ENCODE results near the gene JOSD1.

JOSD1 gene

DNA sequence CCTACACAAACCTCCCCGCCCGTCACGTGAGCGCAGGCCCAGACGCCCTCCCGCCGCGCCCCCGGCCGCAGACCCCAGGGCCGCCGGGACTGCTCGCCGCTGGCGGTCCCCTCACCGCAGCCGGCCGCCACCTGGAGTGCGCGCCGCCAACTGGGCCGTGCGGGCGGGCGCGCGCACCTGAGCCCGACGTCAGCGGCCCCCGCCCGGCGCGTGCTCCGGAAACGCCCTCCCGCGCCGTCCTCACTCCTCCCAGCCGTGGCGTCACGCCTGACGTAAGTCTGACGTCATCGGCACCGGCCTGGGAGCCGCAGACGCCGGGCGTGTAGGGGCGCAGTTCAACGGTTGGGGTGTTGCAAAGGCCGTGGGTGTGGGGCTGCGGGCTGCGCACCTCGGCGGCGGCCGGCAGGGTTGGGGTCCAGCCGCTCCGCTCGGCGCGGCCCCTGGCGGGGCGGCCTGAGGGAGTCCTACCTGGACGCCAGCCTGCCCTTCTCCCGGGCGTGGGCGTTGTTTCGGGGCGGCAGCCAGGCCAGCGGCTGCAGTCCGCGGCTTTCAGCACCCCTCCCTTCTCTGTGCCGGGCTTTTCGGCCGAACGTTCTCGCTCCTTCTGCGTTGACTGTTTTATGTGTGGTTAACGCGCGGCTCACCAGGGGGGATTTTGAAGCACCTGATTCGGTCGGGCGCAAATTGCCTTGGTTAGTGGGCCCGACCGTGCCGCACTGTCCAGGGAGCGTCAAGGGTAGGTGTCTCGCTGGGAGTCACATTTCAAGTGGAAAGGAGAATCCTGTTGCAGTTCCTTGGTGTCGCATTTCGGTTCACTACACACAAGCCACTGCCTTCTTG, at the start of gene JOSD1:
TSS of gene JOSD1 (minus strand) at position 155 of the 840 bp plus-strand sequence. CDS start 956 bp downstream, outside the sequence.
- CTCF ChIA-PET, result no interaction called here
- POLR2A ChIA-PET, result interaction anchor here (1.5 to 4.4 kb wide), 3 partner anchors 12 to 618 kb away, joined by 7 to 65 read pairs (median 7); partner anchors contain the start of genes RPL3 and TOMM22
- no peak for TF ChIP-seq ELF4 (IDR thresholded peaks at IDR 0.05)
- no peak for TF ChIP-seq PKNOX1 (IDR thresholded peaks at IDR 0.05)
- no peak for TF ChIP-seq BHLHE40 (IDR thresholded peaks at IDR 0.05; ENCODE audit: borderline replicate concordance)
- TF ChIP-seq FOXK2 (IDR thresholded peaks at IDR 0.05), result no peak
- TF ChIP-seq SP1 (IDR thresholded peaks at IDR 0.05), result no peak
- peak; percentile 85; the same call in 1 of the 2 replicates for TF ChIP-seq ARNT (IDR thresholded peaks at IDR 0.05)
- peak; percentile 82 for TF ChIP-seq L3MBTL2 (conservative IDR thresholded peaks at IDR 0.05)
- TF ChIP-seq CTBP1 (IDR thresholded peaks at IDR 0.05; ENCODE audit: borderline replicate concordance), result peak; percentile 90
- no peak; the same call in 1 of the 2 replicates for TF ChIP-seq FOXM1 (IDR thresholded peaks at IDR 0.05; ENCODE audit: borderline replicate concordance)
- peak; percentile 87; the same call in 1 of the 2 replicates for TF ChIP-seq LEF1 (IDR thresholded peaks at IDR 0.05; ENCODE audit: borderline replicate concordance)
- no peak for TF ChIP-seq ZNF384 (IDR thresholded peaks at IDR 0.05)
- TF ChIP-seq SUZ12 (IDR thresholded peaks at IDR 0.05), result no peak
- peak; percentile 89 for TF ChIP-seq TARDBP (IDR thresholded peaks at IDR 0.05)
- TF ChIP-seq HDGF (IDR thresholded peaks at IDR 0.05; ENCODE audit: borderline replicate concordance), result no peak
- DNase-seq (ENCODE audit: extremely low spot score), result peak; percentile 93

GRCh38 chr22:38750104-38750503, 49.4 kb upstream of the JOSD1 start:
- POLR2A ChIA-PET, result no interaction called here
- TF ChIP-seq NFRKB (IDR thresholded peaks at IDR 0.05) (no peak), L3MBTL2 (conservative IDR thresholded peaks at IDR 0.05) (no peak), TARDBP (IDR thresholded peaks at IDR 0.05) (no peak), CTBP1 (IDR thresholded peaks at IDR 0.05; ENCODE audit: borderline replicate concordance) (no peak), FOXK2 (IDR thresholded peaks at IDR 0.05) (no peak), BHLHE40 (IDR thresholded peaks at IDR 0.05; ENCODE audit: borderline replicate concordance) (no peak), FOXA1 (IDR thresholded peaks at IDR 0.05) (no peak), ELF4 (IDR thresholded peaks at IDR 0.05) (no peak), SP1 (IDR thresholded peaks at IDR 0.05) (no peak), PKNOX1 (IDR thresholded peaks at IDR 0.05) (no peak), SUZ12 (IDR thresholded peaks at IDR 0.05) (no peak), HDGF (IDR thresholded peaks at IDR 0.05; ENCODE audit: borderline replicate concordance) (no peak), FOXM1 (IDR thresholded peaks at IDR 0.05; ENCODE audit: borderline replicate concordance) (no peak), LEF1 (IDR thresholded peaks at IDR 0.05; ENCODE audit: borderline replicate concordance) (no peak)
- no peak for DNase-seq (ENCODE audit: extremely low spot score)
- CTCF ChIA-PET, result interaction anchor here (1.0 kb wide), 1 partner anchor 19 kb away, joined by 3 read pairs; no protein-coding TSS in a partner anchor

GRCh38 chr22:38748487-38749136, 47.9 kb upstream of the JOSD1 start:
- POLR2A ChIA-PET, result no interaction called here

GRCh38 chr22:38745676-38746460, 45.1 kb upstream of the JOSD1 start:
- CTCF ChIA-PET, result interaction anchor here (1.2 to 1.6 kb wide), 2 partner anchors 11 to 23 kb away, joined by 3 to 6 read pairs; no protein-coding TSS in a partner anchor
- POLR2A ChIA-PET, result interaction anchor here (1.2 kb wide), 1 partner anchor 40 kb away, joined by 4 read pairs; the partner anchor contains the start of gene GTPBP1

More at GRCh38 chr22:38748487-38749136, 47.9 kb upstream of the JOSD1 start:
- no peak for DNase-seq (ENCODE audit: extremely low spot score)
- TF ChIP-seq LEF1 (IDR thresholded peaks at IDR 0.05; ENCODE audit: borderline replicate concordance), result no peak
- no peak for TF ChIP-seq HDGF (IDR thresholded peaks at IDR 0.05; ENCODE audit: borderline replicate concordance)
- TF ChIP-seq SUZ12 (IDR thresholded peaks at IDR 0.05), result no peak
- no peak for TF ChIP-seq FOXM1 (IDR thresholded peaks at IDR 0.05; ENCODE audit: borderline replicate concordance)
- no peak for TF ChIP-seq FOXK2 (IDR thresholded peaks at IDR 0.05)
- no peak for TF ChIP-seq SP1 (IDR thresholded peaks at IDR 0.05)
- TF ChIP-seq CTBP1 (IDR thresholded peaks at IDR 0.05; ENCODE audit: borderline replicate concordance), result no peak
- no peak for TF ChIP-seq PKNOX1 (IDR thresholded peaks at IDR 0.05)
- TF ChIP-seq ARNT (IDR thresholded peaks at IDR 0.05), result no peak
- no peak for TF ChIP-seq FOXA1 (IDR thresholded peaks at IDR 0.05)
- no peak for TF ChIP-seq TARDBP (IDR thresholded peaks at IDR 0.05)
- no peak for TF ChIP-seq BHLHE40 (IDR thresholded peaks at IDR 0.05; ENCODE audit: borderline replicate concordance)
- TF ChIP-seq L3MBTL2 (conservative IDR thresholded peaks at IDR 0.05), result no peak
- no peak for TF ChIP-seq ZNF384 (IDR thresholded peaks at IDR 0.05)
- no peak for TF ChIP-seq ELF4 (IDR thresholded peaks at IDR 0.05)
- TF ChIP-seq NFRKB (IDR thresholded peaks at IDR 0.05), result no peak
- CTCF ChIA-PET, result interaction anchor here (1.0 to 1.6 kb wide), 2 partner anchors 15 to 121 kb away, joined by 3 to 6 read pairs; no protein-coding TSS in a partner anchor

More at GRCh38 chr22:38745676-38746460, 45.1 kb upstream of the JOSD1 start:
- TF ChIP-seq BHLHE40 (IDR thresholded peaks at IDR 0.05; ENCODE audit: borderline replicate concordance) (no peak), TARDBP (IDR thresholded peaks at IDR 0.05) (no peak), ZNF384 (IDR thresholded peaks at IDR 0.05) (no peak), FOXK2 (IDR thresholded peaks at IDR 0.05) (no peak), ELF4 (IDR thresholded peaks at IDR 0.05) (no peak), SP1 (IDR thresholded peaks at IDR 0.05) (no peak), FOXA1 (IDR thresholded peaks at IDR 0.05) (no peak), FOXM1 (IDR thresholded peaks at IDR 0.05; ENCODE audit: borderline replicate concordance) (no peak), HDGF (IDR thresholded peaks at IDR 0.05; ENCODE audit: borderline replicate concordance) (no peak), LEF1 (IDR thresholded peaks at IDR 0.05; ENCODE audit: borderline replicate concordance) (no peak), NFRKB (IDR thresholded peaks at IDR 0.05) (no peak), CTBP1 (IDR thresholded peaks at IDR 0.05; ENCODE audit: borderline replicate concordance) (no peak), SUZ12 (IDR thresholded peaks at IDR 0.05) (no peak), PKNOX1 (IDR thresholded peaks at IDR 0.05) (no peak), L3MBTL2 (conservative IDR thresholded peaks at IDR 0.05) (no peak), ARNT (IDR thresholded peaks at IDR 0.05) (no peak)
- no peak for DNase-seq (ENCODE audit: extremely low spot score)

All from HEK293T (cell line).